Endothelial cell of umbilical vein (primary cell): ENCODE data around the gene MTMR6. TPM values are rescaled to one million over a fixed set of nuclear protein-coding genes. Genes with fewer than 3 reads are reported as not detected.

Experiments used
- BruUV-seq: library from RNA; stranded (reverse); fragments of 400-500 nt; replicated peaks from 2 replicates; lab custom pipeline; 2021; lab: Mats Ljungman, UMichigan
- CTCF ChIA-PET: fragments of 300-600, 350-600 bp; sonication (Branson Sonifier 250); formaldehyde crosslinking; loops from one replicate; lab custom pipeline; 2021; ENCODE audit warnings: antibody characterized with exemption, inconsistent platforms; lab: Charles Lee
- POLR2A ChIA-PET: fragments of 300-600, 350-600 bp; sonication (Branson Sonifier 250); formaldehyde crosslinking; loops from one replicate; lab custom pipeline; 2021; ENCODE audit warnings: antibody characterized with exemption, inconsistent platforms; lab: Charles Lee
- DNase-seq: peaks from one replicate; pipeline ENCODE4 v3.0.0-alpha.2; 2011; ENCODE audit warnings: low read depth, low spot score
- FAIRE-seq: peaks from 2 replicates; lab custom pipeline; 2011; peaks lifted over from hg19 to GRCh38; lab: Jason Lieb, UNC
- H2AFZ ChIP-seq: 2 replicates; pipeline ENCODE4 v1.6.0; 2012; ENCODE audit warnings: low read depth, low read length, control low read depth, inconsistent platforms
- H3K27ac ChIP-seq: 2 replicates; pipeline ENCODE4 v1.5.1; 2011; ENCODE audit warnings: low read depth, mild to moderate bottlenecking, control low read depth, low read length, moderate library complexity; ENCODE audit not compliant: insufficient read depth
- H3K27me3 ChIP-seq, 2 experiments: 2 replicates each; pipeline versions ENCODE4 v1.6.0 to v1.6.1; 2011; ENCODE audit warnings: low read length in 2 of 2, mixed read lengths in 1 of 2; ENCODE audit not compliant: control insufficient read depth in 2 of 2, insufficient read depth in 2 of 2
- H3K36me3 ChIP-seq, 2 experiments: 2 replicates in 1 of 2; 3 replicates in 1 of 2; pipeline ENCODE4 v1.5.1; 2011; ENCODE audit warnings: low read length in 2 of 2, mild to moderate bottlenecking in 1 of 2, moderate library complexity in 1 of 2; ENCODE audit not compliant: control insufficient read depth in 2 of 2, insufficient read depth in 2 of 2; ENCODE audit errors: extremely low read depth in 1 of 2
- H3K4me1 ChIP-seq: 3 replicates; pipeline ENCODE4 v1.5.1; 2011; ENCODE audit warnings: mild to moderate bottlenecking, low read length; ENCODE audit not compliant: control insufficient read depth, insufficient read depth; ENCODE audit errors: extremely low read depth
- H3K4me2 ChIP-seq: 2 replicates; pipeline ENCODE4 v1.6.1; 2011; ENCODE audit warnings: low read length, control low read depth, mixed read lengths; ENCODE audit not compliant: insufficient read depth
- H3K4me3 ChIP-seq, 3 experiments: fragments of 200-600 bp in 1 of 3; sonication (generic), shearing (Covaris generic) in 1 of 3; replicated peaks in 1 of 3; 2 replicates each; pipeline ENCODE4 v1.5.1; 2011 to 2016; ENCODE audit warnings: control low read depth in 3 of 3, low read length in 3 of 3, mild to moderate bottlenecking in 2 of 3, inconsistent platforms in 1 of 3, low read depth in 1 of 3, moderate library complexity in 1 of 3; ENCODE audit not compliant: insufficient read depth in 1 of 3
- H3K79me2 ChIP-seq: 2 replicates; pipeline ENCODE4 v1.6.0; 2012; ENCODE audit warnings: low read length, inconsistent platforms; ENCODE audit not compliant: control insufficient read depth, insufficient read depth
- H3K9ac ChIP-seq: replicated peaks from 2 replicates; pipeline ENCODE3; 2011; ENCODE audit warnings: low read length, control low read depth; ENCODE audit not compliant: insufficient read depth; ENCODE audit errors: extremely low read depth
- H3K9me1 ChIP-seq: replicated peaks from 3 replicates; pipeline ENCODE4 v1.6.0; 2011; ENCODE audit warnings: mild to moderate bottlenecking, low read length; ENCODE audit not compliant: control insufficient read depth, insufficient read depth; ENCODE audit errors: extremely low read depth
- H3K9me3 ChIP-seq: replicated peaks from 2 replicates; pipeline ENCODE4 v1.5.1; 2012; ENCODE audit warnings: low read length, inconsistent platforms; ENCODE audit not compliant: control insufficient read depth, insufficient read depth
- H4K20me1 ChIP-seq: replicated peaks from 2 replicates; pipeline ENCODE3; 2011; ENCODE audit warnings: mild to moderate bottlenecking, low read length; ENCODE audit not compliant: control insufficient read depth, insufficient read depth; ENCODE audit errors: extremely low read depth
- CTCF ChIP-seq, 2 donors: IDR thresholded peaks; 1 replicate in 1 of 2; 2 replicates in 1 of 2; pipeline ENCODE4 v1.5.1; 2011; ENCODE audit warnings: low read length in 2 of 2, mild to moderate bottlenecking in 2 of 2, moderate library complexity in 2 of 2, control low read depth in 1 of 2, inconsistent platforms in 1 of 2, low read depth in 1 of 2; ENCODE audit not compliant: insufficient read depth in 1 of 2; ENCODE audit errors: extremely low read depth in 1 of 2
- EZH2 ChIP-seq: IDR thresholded peaks from 2 replicates; pipeline ENCODE4 v1.6.1; 2012; ENCODE audit warnings: borderline replicate concordance, low read depth, mild to moderate bottlenecking, moderate library complexity, low read length, inconsistent platforms; ENCODE audit not compliant: severe bottlenecking
- FOS ChIP-seq: IDR thresholded peaks from 2 replicates; pipeline ENCODE4 v1.6.1; 2011; ENCODE audit warnings: mild to moderate bottlenecking, low read length, moderate library complexity, borderline replicate concordance; ENCODE audit not compliant: insufficient read depth
- GATA2 ChIP-seq: IDR thresholded peaks from 2 replicates; pipeline ENCODE4 v1.7.0; 2011; ENCODE audit warnings: low read depth, mild to moderate bottlenecking, moderate library complexity, mixed read lengths, low read length; ENCODE audit not compliant: insufficient read length, insufficient read depth
- JUN ChIP-seq: IDR thresholded peaks from 2 replicates; pipeline ENCODE4 v1.6.1; 2011; ENCODE audit warnings: borderline replicate concordance, low read depth; ENCODE audit not compliant: insufficient read length, insufficient read depth
- MAX ChIP-seq: IDR thresholded peaks from 2 replicates; pipeline ENCODE4 v1.6.1; 2011; ENCODE audit not compliant: insufficient read depth, insufficient read length
- MYC ChIP-seq: IDR thresholded peaks from one replicate; pipeline ENCODE4 v1.6.1; 2011; ENCODE audit warnings: mild to moderate bottlenecking, low read depth, low read length
- POLR2A ChIP-seq: IDR thresholded peaks from 2 replicates; pipeline ENCODE4 v1.6.1; 2012; ENCODE audit warnings: low read depth, mild to moderate bottlenecking, control low read depth, low read length
- POLR2AphosphoS5 ChIP-seq: IDR thresholded peaks from 2 replicates; pipeline ENCODE4 v1.6.1; 2012; ENCODE audit warnings: low read depth, mild to moderate bottlenecking, control low read depth, low read length, moderate library complexity; ENCODE audit not compliant: insufficient read depth
- dilution Hi-C: fragments of 300-500 bp; cut with MboI; formaldehyde crosslinking; loops from one replicate; pipeline ENCODE4 v1.15.0; 2019; ENCODE audit warnings: low sequenced_read_pairs; ENCODE audit not compliant: extremely low pct_ligation_motif_present
- intact Hi-C: fragments of 100-400 bp; cut with micrococcal nuclease; formaldehyde crosslinking; loops from one replicate; pipeline ENCODE4 v1.10.0; 2022
- polyA plus RNA-seq, 4 experiments: library from polyadenylated mRNA; depleted of rRNA in 3 of 4; stranded (reverse) in 3 of 4; unstranded in 1 of 4; fragments of >200 nt; gene quantifications; 2 replicates each; pipeline versions ENCODE4 v1.2.1 to v1.2.3, GENCODE V29; 2011 to 2012; ENCODE audit warnings: missing spikeins in 1 of 4
- total RNA-seq: library from RNA; stranded (reverse); gene quantifications from 2 replicates; pipeline ENCODE4 v1.2.3, GENCODE V29; 2021

Gene MTMR6
- total and polyA plus RNA-seq, 2 donors (not counting 3 experiments of a cell fraction or from before 2014, with no cell fraction given): 10.2 to 20.9 TPM

- no peaks in the 10 kb centered on the region for H3K27me3 ChIP-seq
- BruUV-seq: no TSS peak
- H3K9ac ChIP-seq: no peak overlapping the region
- H3K4me2 ChIP-seq: no peak overlapping the region
- peaks cover 3% of the 10 kb centered on the region for H4K20me1 ChIP-seq
- no peaks in the 10 kb centered on the region for H3K9me3 ChIP-seq
- H3K4me1 ChIP-seq: no peaks in the 10 kb centered on the region
- TF ChIP-seq POLR2AphosphoS5: no peak
- no peak for TF ChIP-seq JUN
- no peak for TF ChIP-seq MYC
- no peak for TF ChIP-seq EZH2
- no peak for TF ChIP-seq CTCF (IDR thresholded peaks at IDR 0.05; ENCODE audit: extremely low read depth in 1 of 2, insufficient read depth in 1 of 2, low read depth in 1 of 2, low read length in 2 of 2)
- no peak overlapping the region for H2AFZ ChIP-seq
- H3K9me1 ChIP-seq: no peaks in the 10 kb centered on the region
- H3K4me3 ChIP-seq: no peak overlapping the region
- peaks cover 0 to 25% of the 10 kb centered on the region in 2 experiments for H3K36me3 ChIP-seq
- dilution Hi-C loops (no loop called here), intact Hi-C loops (no loop called here)
- no peaks in the 10 kb centered on the region for H3K79me2 ChIP-seq
- FAIRE-seq (no peak), DNase-seq (no peak)
- ChIA-PET CTCF (interaction anchor here (1.3 to 1.7 kb wide), 3 partner anchors 9 to 52 kb away, joined by 3 to 6 read pairs (median 4); no protein-coding TSS in a partner anchor), POLR2A (no interaction called here)
- no peak overlapping the region for H3K27ac ChIP-seq
These were observed 36.8 kb upstream of the MTMR6 start for GRCh38 chr13:25324100-25324499.

- H3K36me3 ChIP-seq: peaks cover 0 to 19% of the 10 kb centered on the region in 2 experiments
- no TSS peak for BruUV-seq
- no peaks in the 10 kb centered on the region for H3K27me3 ChIP-seq
These were observed 32.5 kb upstream of the MTMR6 start for GRCh38 chr13:25319771-25320170.

More at GRCh38 chr13:25319771-25320170, 32.5 kb upstream of the MTMR6 start:
- H3K4me2 ChIP-seq: no peak overlapping the region
- no peak overlapping the region for H3K9ac ChIP-seq
- no peak overlapping the region for H3K27ac ChIP-seq
- H3K9me3 ChIP-seq: no peaks in the 10 kb centered on the region
- dilution Hi-C loops: no loop called here
- no peak overlapping the region for H3K4me3 ChIP-seq
- peaks cover 3% of the 10 kb centered on the region for H4K20me1 ChIP-seq
- intact Hi-C loops: loop anchor here (10.0 kb wide), 1 partner anchor 695 kb away; no protein-coding TSS in a partner anchor
- no peaks in the 10 kb centered on the region for H3K9me1 ChIP-seq
- no peak for TF ChIP-seq MAX
- TF ChIP-seq POLR2AphosphoS5: no peak
- TF ChIP-seq FOS: no peak
- TF ChIP-seq POLR2A: no peak
- no peak for TF ChIP-seq MYC
- no peak for TF ChIP-seq GATA2
- DNase-seq: no peak
- peaks cover 6% of the 10 kb centered on the region for H3K79me2 ChIP-seq
- no peak for FAIRE-seq
- H3K4me1 ChIP-seq: peaks cover 4% of the 10 kb centered on the region
- H2AFZ ChIP-seq: no peak overlapping the region
- POLR2A ChIA-PET: no interaction called here
- CTCF ChIA-PET: no interaction called here
